GM13977 (cell line): ENCODE results near the gene RNU1-2.
"Not testable (repeated sequence)": the region's sequence is repeated elsewhere in the genome, so short reads cannot be mapped to it uniquely, and the experiment has no call there.

Source experiments
- DNase-seq: peaks from one replicate; pipeline ENCODE4 v3.0.0; 2012; ENCODE audit warnings: low spot score
- in situ Hi-C: fragments of 300-500 bp; cut with MboI; formaldehyde crosslinking; loops from one replicate; pipeline ENCODE4 v1.12.0; 2022; ENCODE audit warnings: low sequenced_read_pairs, low pct_unique_long_range_greater_than_20kb, mixed read lengths, inconsistent platforms; ENCODE audit not compliant: unreplicated experiment
- TF ChIP-seq, protein P1 (sequence below): IDR thresholded peaks from 2 replicates; pipeline ENCODE4 v1.5.1; 2012; ENCODE audit warnings: mild to moderate bottlenecking, control low read depth; ENCODE audit not compliant: insufficient read depth; ENCODE audit errors: extremely low read depth, missing control alignments

RNU1-2 gene

DNA sequence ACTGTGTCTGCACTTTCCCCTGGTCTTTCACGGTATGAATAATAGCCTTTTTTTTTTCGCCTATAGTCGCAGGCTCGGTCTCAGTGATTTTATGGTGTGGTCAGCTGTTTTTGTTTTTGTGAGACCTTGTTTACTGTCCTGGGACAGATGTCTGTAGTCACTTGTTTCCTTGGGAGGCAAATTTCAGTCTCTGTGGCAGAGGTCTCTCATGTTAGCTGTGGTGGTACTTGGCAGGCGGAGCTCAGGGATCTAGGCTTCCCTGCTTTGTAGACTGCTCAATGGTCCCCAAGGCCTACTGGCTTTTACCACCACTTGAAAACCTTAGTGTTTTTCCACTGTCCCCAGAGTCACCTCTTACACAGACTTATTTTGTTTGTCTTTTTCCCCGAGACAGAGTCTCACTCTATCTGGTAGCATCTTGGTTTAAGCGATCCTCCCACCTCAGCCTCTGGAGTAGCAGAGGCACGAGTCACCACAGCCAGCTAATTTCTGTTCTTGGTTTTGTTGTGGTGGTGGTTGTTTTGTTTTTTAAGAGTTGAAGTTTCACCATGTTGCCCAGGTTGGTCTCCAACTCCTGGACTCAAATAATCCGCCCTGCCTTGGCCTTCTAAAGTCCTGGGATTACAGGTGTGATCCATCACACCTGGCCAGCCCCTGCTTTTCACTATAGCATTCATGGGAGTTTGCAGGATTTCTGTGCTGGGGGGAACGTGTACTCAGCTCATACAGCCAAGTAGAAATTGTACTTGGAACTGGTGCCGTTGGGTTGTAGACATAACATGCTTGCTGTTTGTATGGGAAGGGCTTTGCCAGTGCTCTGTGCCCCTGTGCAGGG, 10.3 kb downstream of the RNU1-2 start:
- TF ChIP-seq, protein P1, sequence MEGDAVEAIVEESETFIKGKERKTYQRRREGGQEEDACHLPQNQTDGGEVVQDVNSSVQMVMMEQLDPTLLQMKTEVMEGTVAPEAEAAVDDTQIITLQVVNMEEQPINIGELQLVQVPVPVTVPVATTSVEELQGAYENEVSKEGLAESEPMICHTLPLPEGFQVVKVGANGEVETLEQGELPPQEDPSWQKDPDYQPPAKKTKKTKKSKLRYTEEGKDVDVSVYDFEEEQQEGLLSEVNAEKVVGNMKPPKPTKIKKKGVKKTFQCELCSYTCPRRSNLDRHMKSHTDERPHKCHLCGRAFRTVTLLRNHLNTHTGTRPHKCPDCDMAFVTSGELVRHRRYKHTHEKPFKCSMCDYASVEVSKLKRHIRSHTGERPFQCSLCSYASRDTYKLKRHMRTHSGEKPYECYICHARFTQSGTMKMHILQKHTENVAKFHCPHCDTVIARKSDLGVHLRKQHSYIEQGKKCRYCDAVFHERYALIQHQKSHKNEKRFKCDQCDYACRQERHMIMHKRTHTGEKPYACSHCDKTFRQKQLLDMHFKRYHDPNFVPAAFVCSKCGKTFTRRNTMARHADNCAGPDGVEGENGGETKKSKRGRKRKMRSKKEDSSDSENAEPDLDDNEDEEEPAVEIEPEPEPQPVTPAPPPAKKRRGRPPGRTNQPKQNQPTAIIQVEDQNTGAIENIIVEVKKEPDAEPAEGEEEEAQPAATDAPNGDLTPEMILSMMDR: no peak
- in situ Hi-C loops: no loop called here
- DNase-seq: no peak

DNA sequence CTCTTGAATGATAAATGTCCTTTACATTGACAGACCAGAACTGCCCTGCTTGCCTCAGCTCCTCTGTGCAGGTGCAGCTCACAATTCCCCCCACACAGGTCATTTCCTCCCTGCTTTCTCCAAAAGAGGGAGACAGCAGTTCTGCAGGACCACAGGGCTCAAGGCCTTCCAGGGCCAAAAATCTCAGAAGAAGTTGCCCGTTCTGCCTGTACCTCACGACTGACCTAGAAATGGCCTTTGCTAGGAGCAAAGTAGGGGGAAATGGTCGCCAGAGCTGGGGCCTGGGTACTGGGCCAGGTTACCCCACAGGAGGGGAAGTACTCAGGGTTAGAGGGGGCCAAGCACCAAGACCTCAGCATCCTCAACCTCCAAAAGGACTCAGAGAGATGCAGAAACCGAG, 11.1 kb downstream of the RNU1-2 start:
- no peak for DNase-seq
- TF ChIP-seq, protein P1: no peak
- in situ Hi-C loops: no loop called here

DNA sequence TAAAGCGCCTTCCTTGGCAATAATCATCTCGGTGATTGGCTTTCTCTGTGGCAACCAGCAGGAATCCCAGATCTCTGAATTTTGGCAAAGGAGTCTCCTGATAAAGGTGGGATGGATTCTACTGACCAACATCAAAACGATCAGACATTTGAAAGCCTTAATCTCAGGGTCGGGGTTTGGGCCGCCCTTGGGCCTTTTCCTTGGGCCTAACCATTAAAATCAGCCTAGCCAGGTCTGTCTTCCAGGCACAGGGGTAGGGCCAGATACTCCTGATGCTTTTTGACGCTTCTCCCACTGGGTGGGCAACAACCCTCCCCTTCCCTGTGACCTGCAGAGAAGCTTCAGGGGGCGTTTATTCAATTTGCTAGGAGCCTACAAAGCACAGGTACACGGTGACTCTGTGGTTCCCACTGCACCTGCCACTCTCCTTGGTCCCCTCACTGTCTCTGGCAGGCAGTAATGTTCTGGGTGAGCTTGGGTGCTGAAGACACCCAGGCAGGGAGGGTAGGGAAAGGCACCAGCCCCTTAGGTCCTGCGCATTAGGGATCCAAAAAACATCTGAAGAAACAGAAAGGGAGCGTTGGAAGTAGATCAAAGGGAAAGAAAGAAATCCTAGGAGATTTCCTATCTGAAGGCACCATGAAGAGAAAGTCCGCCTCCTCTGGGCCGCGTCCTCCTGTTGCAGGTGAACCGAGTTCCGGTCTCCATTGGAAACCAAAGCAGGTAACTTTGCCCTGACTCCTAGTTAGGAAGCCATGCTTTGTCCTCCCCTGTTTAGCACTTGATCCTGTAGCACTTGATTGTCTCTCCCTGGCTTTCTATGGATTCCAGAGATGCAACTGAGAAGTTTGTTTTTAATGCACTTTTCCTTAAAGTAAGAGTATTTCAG, 12.3 kb downstream of the RNU1-2 start:
- in situ Hi-C loops: no loop called here
- TF ChIP-seq, protein P1: no peak
- no peak for DNase-seq

DNA sequence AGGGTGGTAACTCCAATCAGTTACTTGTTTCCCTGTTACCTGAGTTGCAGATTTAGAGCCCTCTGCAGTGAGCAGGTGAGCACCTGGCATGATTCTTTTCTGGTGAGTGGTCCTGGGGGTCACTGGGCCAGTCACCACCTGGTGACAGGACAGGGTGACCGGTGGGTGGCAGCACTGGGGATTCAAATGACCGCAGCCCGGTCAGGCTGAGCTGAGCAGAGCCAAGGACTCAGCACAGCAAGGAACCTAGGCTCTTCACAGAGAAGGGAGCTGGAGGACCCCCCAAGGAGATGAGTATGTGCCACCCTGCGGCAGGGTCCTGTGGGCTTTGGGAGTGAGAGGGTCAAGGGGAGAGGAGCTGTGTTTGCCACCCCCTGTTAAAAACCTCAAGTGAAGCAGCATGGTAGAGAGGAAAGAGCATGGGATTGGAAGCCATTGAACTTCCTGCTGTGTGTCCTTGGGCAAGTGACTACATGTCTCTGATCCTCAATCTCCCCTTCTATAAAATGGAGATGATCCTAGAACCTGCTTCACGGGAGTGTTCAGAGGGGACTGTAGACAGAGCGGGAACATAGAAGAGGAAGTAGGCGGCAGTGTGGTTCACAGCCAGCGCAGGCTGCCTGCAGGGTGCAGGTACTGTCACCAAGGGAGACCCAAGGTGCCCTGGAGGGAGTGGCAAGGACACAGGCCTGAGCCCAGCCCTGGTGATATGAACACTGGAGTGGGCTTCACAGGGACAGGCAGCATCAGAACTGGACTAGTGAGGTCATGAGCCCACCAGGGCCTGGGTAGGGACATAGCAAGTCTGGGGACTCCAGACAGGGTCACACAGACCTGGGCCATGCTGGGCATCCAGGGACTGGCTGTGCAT, 16.3 kb downstream of the RNU1-2 start:
- in situ Hi-C loops, DNase-seq: not testable (repeated sequence)

GRCh38 chr1:16912742-16913141, 17.0 kb downstream of the RNU1-2 start:
- in situ Hi-C loops: not testable (repeated sequence)
- DNase-seq: peak; percentile 9

DNA sequence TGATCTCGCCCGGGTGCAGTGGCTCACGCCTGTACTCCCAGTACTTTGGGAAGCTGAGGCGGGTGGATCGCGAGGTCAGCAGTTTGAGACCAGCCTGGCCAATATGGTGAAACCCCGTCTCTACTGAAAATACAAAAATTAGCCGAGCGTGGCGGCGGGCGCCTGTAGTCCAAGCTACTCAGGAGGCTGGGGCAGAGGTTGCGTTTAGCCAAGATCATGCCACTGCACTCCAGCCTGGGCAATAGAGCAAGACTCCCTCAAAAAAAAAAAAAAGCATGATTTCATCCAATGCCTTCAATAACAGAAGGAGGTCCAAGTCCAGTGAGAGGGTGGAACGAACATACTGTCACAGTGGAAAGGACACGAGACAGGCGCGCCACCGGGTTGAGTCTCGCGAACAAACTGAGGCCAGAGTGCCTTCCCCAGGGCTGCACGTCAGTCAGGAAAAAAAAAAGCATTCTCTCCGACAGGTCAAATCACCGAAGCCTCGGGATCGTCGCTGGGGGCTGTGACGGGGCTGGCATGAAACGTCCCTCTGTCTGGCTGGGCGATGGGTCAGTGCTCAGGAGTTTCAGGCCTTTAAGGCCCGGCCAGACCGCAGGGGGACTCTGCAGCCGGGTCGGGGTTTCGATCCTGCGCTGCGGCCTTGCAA, 17.5 kb downstream of the RNU1-2 start:
- TF ChIP-seq, protein P1: no peak
- DNase-seq: no peak
- in situ Hi-C loops: no loop called here
